GM12878 (cell line): ENCODE measurements around the gene HOXD1.

Source experiments
- BHLHE40 ChIP-seq, 2 experiments: fragments of 450-650 bp in 1 of 2; IDR thresholded peaks; 2 replicates each; pipeline ENCODE4 v1.6.1; 2011 to 2017; ENCODE audit warnings: low read depth in 2 of 2, borderline replicate concordance in 1 of 2, improper control_type of control experiment in 1 of 2, low read length in 1 of 2, mild to moderate bottlenecking in 1 of 2
- CEBPB ChIP-seq, 2 experiments: fragments of 150-350 bp in 1 of 2; IDR thresholded peaks; 2 replicates each; pipeline ENCODE4 v1.6.1; 2012 to 2014; ENCODE audit warnings: low read depth in 2 of 2, low read length in 2 of 2, borderline replicate concordance in 1 of 2, inconsistent platforms in 1 of 2
- CREB1 ChIP-seq: IDR thresholded peaks from 2 replicates; pipeline ENCODE4 v1.6.1; 2012; ENCODE audit warnings: low read depth, mild to moderate bottlenecking, inconsistent platforms
- EZH2 ChIP-seq: IDR thresholded peaks from 2 replicates; pipeline ENCODE4 v1.6.1; 2012; ENCODE audit warnings: low read depth, mild to moderate bottlenecking, control low read depth, inconsistent platforms, low read length, borderline replicate concordance; ENCODE audit not compliant: control insufficient read depth
- JUNB ChIP-seq: IDR thresholded peaks from 2 replicates; pipeline ENCODE4 v1.6.1; 2016; ENCODE audit warnings: antibody characterized with exemption, mild to moderate bottlenecking
- JUND ChIP-seq: IDR thresholded peaks from 2 replicates; pipeline ENCODE4 v1.6.1; 2012; ENCODE audit warnings: low read depth, mild to moderate bottlenecking, low read length, improper control_type of control experiment, moderate library complexity
- NFYB ChIP-seq: IDR thresholded peaks from 2 replicates; pipeline ENCODE4 v1.6.1; 2011; ENCODE audit warnings: low read depth, mild to moderate bottlenecking, low read length, improper control_type of control experiment, moderate library complexity; ENCODE audit not compliant: insufficient read depth
- NR2C1 ChIP-seq: fragments of 450-650 bp; IDR thresholded peaks from 2 replicates; pipeline ENCODE4 v1.6.1; 2017; ENCODE audit warnings: antibody characterized with exemption, mild to moderate bottlenecking, moderate library complexity
- TAF1 ChIP-seq: IDR thresholded peaks from 2 replicates; pipeline ENCODE4 v1.6.1; 2011; ENCODE audit warnings: mild to moderate bottlenecking, low read depth, low read length, borderline replicate concordance
- YY1 ChIP-seq: IDR thresholded peaks from 2 replicates; pipeline ENCODE4 v1.6.1; 2011; ENCODE audit warnings: low read depth, mild to moderate bottlenecking, low read length
- ZBTB33 ChIP-seq: fragments of 450-650 bp; IDR thresholded peaks from 2 replicates; pipeline ENCODE4 v1.6.1; 2017; ENCODE audit warnings: mild to moderate bottlenecking
- ZZZ3 ChIP-seq: IDR thresholded peaks from 2 replicates; pipeline ENCODE4 v1.6.1; 2011; ENCODE audit warnings: low read depth; ENCODE audit not compliant: control insufficient read depth, insufficient read length
- TF ChIP-seq, protein P1 (sequence below), 3 experiments: IDR thresholded peaks in 2 of 3; conservative IDR thresholded peaks in 1 of 3; 2 replicates each; pipeline ENCODE4 v1.5.1; 2011; ENCODE audit warnings: low read depth in 3 of 3, low read length in 3 of 3, mild to moderate bottlenecking in 3 of 3, control low read depth in 2 of 3, moderate library complexity in 2 of 3, inconsistent platforms in 1 of 3, mixed read lengths in 1 of 3; ENCODE audit not compliant: control insufficient read depth in 2 of 3, insufficient read depth in 1 of 3; ENCODE audit errors: extremely low read depth in 1 of 3

- TF ChIP-seq CEBPB (IDR thresholded peaks at IDR 0.05; ENCODE audit: borderline replicate concordance in 1 of 2, low read depth in 2 of 2, low read length in 2 of 2): no peak
- no peak for TF ChIP-seq TAF1
- no peak for TF ChIP-seq NR2C1
- no peak for TF ChIP-seq JUNB
- no peak for TF ChIP-seq ZBTB33
- TF ChIP-seq BHLHE40 (IDR thresholded peaks at IDR 0.05; ENCODE audit: borderline replicate concordance in 1 of 2, low read depth in 2 of 2, low read length in 1 of 2): no peak
- TF ChIP-seq, protein P1, sequence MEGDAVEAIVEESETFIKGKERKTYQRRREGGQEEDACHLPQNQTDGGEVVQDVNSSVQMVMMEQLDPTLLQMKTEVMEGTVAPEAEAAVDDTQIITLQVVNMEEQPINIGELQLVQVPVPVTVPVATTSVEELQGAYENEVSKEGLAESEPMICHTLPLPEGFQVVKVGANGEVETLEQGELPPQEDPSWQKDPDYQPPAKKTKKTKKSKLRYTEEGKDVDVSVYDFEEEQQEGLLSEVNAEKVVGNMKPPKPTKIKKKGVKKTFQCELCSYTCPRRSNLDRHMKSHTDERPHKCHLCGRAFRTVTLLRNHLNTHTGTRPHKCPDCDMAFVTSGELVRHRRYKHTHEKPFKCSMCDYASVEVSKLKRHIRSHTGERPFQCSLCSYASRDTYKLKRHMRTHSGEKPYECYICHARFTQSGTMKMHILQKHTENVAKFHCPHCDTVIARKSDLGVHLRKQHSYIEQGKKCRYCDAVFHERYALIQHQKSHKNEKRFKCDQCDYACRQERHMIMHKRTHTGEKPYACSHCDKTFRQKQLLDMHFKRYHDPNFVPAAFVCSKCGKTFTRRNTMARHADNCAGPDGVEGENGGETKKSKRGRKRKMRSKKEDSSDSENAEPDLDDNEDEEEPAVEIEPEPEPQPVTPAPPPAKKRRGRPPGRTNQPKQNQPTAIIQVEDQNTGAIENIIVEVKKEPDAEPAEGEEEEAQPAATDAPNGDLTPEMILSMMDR (IDR thresholded peaks at IDR 0.05 in 2 of 3, conservative IDR thresholded peaks at IDR 0.05 in 1 of 3; ENCODE audit: control insufficient read depth in 2 of 3, extremely low read depth in 1 of 3, insufficient read depth in 1 of 3, low read depth in 3 of 3, low read length in 3 of 3): no peak
- TF ChIP-seq EZH2: no peak
- no peak for TF ChIP-seq YY1
- no peak for TF ChIP-seq NFYB
- no peak for TF ChIP-seq ZZZ3
- no peak for TF ChIP-seq JUND
- TF ChIP-seq CREB1: no peak
These were observed 17.0 kb upstream of the HOXD1 start for GRCh38 chr2:176171351-176172006.
